GM18499 (cell line): ENCODE data around the gene FSCN2.
"Not testable (repeated sequence)": the region's sequence is repeated elsewhere in the genome, so short reads cannot be mapped to it uniquely, and the experiment has no call there.

Experiments used
- ATAC-seq: cut with Tn5 transposase; IDR thresholded peaks from one replicate; pipeline ENCODE4 v1.9.1; 2021; ENCODE audit warnings: moderate number of reproducible peaks; ENCODE audit not compliant: insufficient read depth, unreplicated experiment

FSCN2 gene

GRCh38 chr17:81524039-81524864 is 3.9 kb upstream of the FSCN2 start:
- no peak for ATAC-seq

DNA sequence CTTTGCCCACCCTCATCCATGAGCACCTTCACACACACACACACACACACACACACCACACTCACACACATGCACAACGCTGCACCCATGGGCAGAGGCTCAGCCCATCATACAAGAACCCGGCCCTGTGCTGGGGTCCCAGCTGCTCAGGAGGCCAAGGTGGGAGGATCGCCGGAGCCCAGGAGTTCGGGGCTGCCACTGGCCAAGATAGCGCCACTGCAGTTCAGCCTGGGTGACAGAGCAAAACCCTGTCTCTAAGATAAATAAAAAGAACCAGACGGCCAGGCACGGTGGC is 3.4 kb upstream of the FSCN2 start:
- no peak for ATAC-seq

- ATAC-seq: no peak
Measured at GRCh38 chr17:81526662-81527571, 1.3 kb upstream of the FSCN2 start.

DNA sequence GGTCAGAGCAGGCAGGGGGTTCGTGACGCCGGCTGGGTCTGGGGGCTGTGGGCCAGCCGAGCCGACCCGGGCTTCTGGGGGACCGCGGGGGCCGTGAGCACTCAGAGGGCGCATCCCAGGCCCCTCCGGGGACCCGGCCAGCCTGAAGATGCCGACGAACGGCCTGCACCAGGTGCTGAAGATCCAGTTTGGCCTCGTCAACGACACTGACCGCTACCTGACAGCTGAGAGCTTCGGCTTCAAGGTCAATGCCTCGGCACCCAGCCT is 140 bp downstream of the FSCN2 start:
- no peak for ATAC-seq

- ATAC-seq: no peak
Measured at GRCh38 chr17:81528651-81529436, 667 bp downstream of the FSCN2 start.

- no peak for ATAC-seq
Measured at GRCh38 chr17:81529437-81529803, 1.2 kb downstream of the FSCN2 start.

DNA sequence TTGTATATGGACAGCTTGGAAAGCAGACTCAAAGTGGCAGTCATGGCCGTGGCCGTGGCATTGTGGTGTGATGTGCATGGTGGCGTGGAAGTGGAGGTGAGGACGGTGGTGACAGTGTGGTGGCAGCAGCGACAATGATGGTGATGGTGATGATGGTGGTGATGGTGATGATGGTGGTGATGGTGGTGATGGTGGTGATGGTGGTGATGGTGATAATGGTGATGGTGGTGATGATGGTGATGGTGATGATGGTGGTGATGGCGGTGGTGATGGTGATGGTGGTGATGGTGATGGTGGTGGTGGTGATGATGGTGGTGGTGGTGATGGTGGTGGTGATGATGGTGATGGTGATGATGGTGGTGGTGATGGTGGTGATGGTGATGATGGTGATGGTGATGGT is 2.8 kb downstream of the FSCN2 start:
- not testable (repeated sequence) for ATAC-seq

GRCh38 chr17:81531998-81532404 is 3.8 kb downstream of the FSCN2 start:
- not testable (repeated sequence) for ATAC-seq

- ATAC-seq: no peak
Measured at GRCh38 chr17:81532490-81533287, 4.5 kb downstream of the FSCN2 start.

- ATAC-seq: no peak
Measured at GRCh38 chr17:81533339-81534141, 5.4 kb downstream of the FSCN2 start.

- ATAC-seq: no peak
Measured at GRCh38 chr17:81534157-81535006, 6.2 kb downstream of the FSCN2 start.

- ATAC-seq: no peak
Measured at GRCh38 chr17:81535007-81535328, 6.8 kb downstream of the FSCN2 start.

DNA sequence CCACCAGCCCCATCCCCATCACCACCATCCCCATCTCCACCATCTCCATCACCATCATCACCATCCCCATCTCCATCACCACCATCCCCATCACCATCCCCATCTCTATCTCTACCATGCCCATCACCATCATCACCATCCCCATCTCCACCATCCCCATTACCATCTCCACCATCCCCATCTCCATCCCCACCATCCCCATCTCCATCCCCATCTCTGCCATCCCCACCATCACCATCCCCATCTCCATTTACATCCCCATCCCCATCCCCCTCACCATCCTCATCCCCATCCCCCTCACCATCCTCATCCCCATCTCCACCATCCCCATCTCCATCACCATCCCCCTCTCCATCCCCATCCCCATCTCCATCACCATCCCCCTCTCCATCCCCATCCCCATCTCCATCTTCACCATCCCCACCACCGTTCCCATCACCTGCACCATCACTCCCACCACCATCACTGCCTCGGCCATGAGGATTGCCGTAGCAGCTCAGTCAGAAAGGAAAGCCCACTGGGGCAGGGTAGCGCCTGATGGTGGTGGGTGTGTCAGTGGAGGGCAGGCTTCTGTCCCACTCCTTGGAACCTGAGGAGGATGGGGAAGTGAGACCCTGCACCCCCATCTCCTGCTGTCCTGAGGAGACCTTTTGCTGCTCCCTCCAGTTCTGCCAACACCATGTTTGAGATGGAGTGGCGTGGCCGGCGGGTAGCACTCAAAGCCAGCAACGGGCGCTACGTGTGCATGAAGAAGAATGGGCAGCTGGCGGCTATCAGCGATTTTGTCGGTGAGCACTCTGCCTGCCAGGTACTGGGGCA is 7.5 kb downstream of the FSCN2 start:
- no peak for ATAC-seq

DNA sequence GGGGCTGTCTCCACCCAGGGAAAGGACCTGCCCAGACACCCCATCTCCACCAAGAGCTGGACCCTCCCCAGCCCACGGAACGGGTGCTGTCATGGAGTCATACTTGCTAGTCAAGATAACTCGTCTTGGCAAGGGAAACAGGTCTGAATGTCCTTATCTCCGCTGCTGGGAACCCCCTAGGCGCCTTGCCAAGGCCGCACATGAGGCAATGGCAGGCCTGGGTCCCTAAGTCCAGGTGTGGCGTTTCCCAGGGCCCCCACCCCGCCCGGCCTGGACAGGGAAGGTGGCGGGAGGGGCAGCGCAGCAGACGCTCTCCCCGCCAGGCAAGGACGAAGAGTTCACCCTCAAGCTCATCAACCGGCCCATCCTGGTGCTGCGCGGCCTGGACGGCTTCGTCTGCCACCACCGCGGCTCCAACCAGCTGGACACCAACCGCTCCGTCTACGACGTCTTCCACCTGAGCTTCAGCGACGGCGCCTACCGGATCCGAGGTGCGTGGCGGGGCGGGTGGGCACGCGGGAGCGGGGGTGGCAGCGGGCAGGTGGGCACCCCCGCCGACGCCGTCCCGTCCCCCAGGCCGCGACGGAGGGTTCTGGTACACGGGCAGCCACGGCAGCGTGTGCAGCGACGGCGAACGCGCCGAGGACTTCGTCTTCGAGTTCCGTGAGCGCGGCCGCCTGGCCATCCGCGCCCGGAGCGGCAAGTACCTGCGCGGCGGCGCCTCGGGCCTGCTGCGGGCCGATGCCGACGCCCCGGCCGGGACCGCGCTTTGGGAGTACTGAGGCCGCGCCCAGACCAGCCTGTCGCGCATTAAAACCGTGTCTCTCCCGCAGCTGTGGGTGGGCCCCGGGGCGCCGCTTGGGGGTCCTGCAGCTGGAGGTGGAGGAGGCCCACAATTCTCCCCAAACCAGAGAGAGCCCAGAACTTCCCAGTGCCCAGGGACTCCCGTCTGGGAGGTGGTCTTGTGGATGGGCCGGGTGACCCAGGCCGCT is 8.4 kb downstream of the FSCN2 start:
- no peak for ATAC-seq

DNA sequence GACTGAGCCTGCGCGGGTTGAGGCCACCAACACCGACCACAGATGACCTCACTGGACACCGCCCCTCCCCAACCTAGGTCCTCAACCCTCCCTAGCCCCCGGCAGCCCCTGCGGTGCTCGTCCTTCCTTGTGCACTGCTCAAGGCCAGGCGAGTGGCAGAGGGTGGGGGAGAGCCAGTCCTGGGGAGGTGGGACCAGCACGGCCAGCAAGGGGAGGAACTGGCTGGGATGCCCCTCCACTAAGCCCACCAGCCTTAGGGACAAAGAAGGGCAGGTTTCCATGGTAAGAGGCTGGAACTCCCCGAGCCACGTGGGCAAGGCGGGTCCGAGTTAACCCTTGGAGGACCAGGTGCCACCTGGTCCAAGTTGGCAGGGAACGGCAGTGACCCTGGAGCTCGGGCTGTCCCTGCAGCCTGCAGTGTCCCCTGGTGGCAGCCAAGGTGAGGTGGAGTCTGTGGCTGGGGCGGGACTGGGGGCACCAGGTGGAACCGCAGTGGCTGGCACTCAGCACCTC is 9.2 kb downstream of the FSCN2 start:
- ATAC-seq: no peak

- ATAC-seq: no peak
Measured at GRCh38 chr17:81537856-81538555, 9.8 kb downstream of the FSCN2 start.
